GM12864 (cell line): Measurements from ENCODE around the gene RUNX2.

Experiments
- DNase-seq: peaks from one replicate; pipeline ENCODE4 v3.0.0-alpha.2; 2011; ENCODE audit warnings: low read depth
- H3K4me3 ChIP-seq: 2 replicates; pipeline ENCODE4 v1.5.1; 2011; ENCODE audit warnings: mild to moderate bottlenecking, low read depth, low read length, control low read depth
- CTCF ChIP-seq: IDR thresholded peaks from 2 replicates; pipeline ENCODE4 v1.5.1; 2011; ENCODE audit warnings: low read depth, mild to moderate bottlenecking, moderate library complexity, low read length, control low read depth, inconsistent platforms; ENCODE audit errors: missing control alignments

The RUNX2 gene

DNA sequence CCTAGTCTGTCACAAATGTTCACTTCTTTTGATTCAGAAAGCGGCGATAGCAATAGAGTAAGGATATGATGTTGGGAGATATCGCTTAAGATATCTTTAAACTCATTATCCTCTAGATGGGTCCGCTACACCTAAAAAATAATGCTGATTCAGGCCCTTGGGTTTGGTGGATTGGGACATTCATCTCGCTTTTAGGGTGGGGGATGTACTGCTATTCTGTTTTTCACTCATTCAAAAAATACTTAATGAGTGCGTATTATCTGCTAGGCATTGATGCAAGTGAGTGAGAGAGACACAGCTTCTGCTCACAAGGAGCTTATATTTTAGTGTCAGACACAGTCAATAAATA, 167.9 kb downstream of the RUNX2 start:
- no peak overlapping the region for H3K4me3 ChIP-seq
- TF ChIP-seq CTCF: no peak
- DNase-seq: no peak

DNA sequence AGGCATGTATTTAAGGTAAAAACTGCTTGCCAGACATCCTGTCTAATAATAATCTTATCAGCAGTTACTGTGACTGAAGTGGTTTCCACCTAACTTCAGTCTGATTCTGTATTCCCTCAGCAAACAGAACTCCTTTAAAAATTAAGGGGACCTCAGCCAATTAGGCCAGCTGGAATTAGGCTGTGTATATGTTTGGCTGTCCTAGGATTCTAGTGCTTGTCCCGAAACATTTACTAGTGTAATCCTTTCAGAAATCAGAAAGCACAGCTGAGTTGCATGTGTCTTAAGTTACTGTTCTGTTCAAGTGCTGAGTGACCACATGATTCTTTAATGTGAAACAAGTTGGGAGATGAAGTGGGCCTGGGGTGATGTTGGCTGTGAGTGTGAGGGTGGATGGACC, 170.5 kb downstream of the RUNX2 start:
- H3K4me3 ChIP-seq: no peak overlapping the region
- DNase-seq: no peak
- TF ChIP-seq CTCF: no peak

- no peak for DNase-seq
- peak; percentile 80 for TF ChIP-seq CTCF
- H3K4me3 ChIP-seq: no peak overlapping the region
Observed at GRCh38 chr6:45500924-45501816, 173.0 kb downstream of the RUNX2 start.

DNA sequence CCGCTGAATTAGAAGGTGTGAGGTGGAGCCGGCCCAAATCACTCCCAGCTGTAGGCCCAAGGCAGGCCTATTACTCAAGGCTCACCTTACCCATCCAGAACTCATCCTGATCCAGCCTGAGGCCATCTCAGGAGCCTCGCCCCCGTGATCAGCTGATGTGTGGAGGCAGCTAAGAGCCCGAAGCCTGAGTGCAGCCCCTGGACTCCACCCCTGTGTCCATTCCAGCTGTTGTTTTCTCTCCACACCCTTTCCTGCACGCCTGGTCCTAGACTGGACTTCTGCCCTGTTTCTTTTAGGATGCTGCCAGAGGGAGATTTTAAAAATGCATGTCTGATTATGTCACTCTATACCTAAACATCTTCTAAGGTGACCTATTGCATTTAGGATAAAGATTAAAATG, 174.3 kb downstream of the RUNX2 start:
- no peak overlapping the region for H3K4me3 ChIP-seq
- TF ChIP-seq CTCF: no peak
- no peak for DNase-seq

DNA sequence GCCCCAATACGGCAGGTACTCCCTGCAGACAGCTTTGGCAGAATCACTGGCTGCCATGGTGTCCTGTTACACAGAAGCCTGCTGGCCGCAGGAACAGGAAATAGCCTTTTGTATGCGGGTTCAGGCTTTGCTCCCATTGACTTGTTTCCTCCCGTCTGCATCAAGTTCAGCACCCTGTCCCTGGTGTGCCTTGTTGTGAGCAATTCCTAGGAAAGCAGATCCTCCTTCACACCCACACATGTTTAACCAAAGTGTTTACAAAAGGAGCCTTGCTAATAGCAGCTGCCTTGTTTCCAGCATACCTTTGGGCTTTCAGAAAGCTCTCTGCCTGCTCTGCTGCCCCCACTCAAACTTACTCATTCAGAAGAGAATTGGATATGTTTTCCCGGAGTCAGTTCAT, 176.8 kb downstream of the RUNX2 start:
- no peak overlapping the region for H3K4me3 ChIP-seq
- TF ChIP-seq CTCF: no peak
- DNase-seq: no peak

- DNase-seq: no peak
- TF ChIP-seq CTCF: no peak
Observed at GRCh38 chr6:45505470-45505869, 177.3 kb downstream of the RUNX2 start.

DNA sequence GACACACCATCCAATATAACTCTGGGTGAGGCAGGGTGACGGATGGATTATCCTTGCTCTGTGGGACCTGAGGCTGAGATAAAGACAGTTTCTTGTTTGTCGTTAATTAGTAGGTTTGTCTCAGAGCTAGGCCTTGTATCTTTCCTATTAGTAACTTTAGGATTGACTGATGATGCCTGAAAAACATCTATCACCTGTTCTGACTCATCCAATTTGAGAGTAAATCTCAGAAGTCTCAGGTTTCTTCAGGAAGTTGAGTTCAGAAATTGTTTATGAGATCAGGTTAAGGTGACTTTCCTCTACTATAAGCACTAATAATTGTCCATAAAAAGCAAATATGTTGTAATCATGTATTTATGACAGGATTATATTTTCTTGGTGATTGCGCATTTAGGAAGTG, 179.1 kb downstream of the RUNX2 start:
- no peak overlapping the region for H3K4me3 ChIP-seq
- no peak for TF ChIP-seq CTCF
- no peak for DNase-seq

More at GRCh38 chr6:45505470-45505869, 177.3 kb downstream of the RUNX2 start:
- no peak overlapping the region for H3K4me3 ChIP-seq
